GM10266 (cell line): ENCODE measurements around the gene MAP7D2.
"Not testable (repeated sequence)": the region's sequence is repeated elsewhere in the genome, so short reads cannot be mapped to it uniquely, and the experiment has no call there.

Source experiments
- DNase-seq: peaks from one replicate; pipeline ENCODE4 v3.0.0; 2012; ENCODE audit errors: extremely low spot score
- CTCF ChIP-seq: IDR thresholded peaks from 2 replicates; pipeline ENCODE4 v1.5.1; 2012; ENCODE audit warnings: mild to moderate bottlenecking, low read depth; ENCODE audit not compliant: control insufficient read depth, insufficient read depth; ENCODE audit errors: missing control alignments

MAP7D2 gene

GRCh38 chrX:20116577-20117240 lies at the start of gene MAP7D2:
Gene MAP7D2 (minus strand): TSS chrX:20116907. CDS start chrX:20116879, 28 bp downstream.
- DNase-seq: no peak
- TF ChIP-seq CTCF: no peak

GRCh38 chrX:20162516-20162915 lies 45.8 kb upstream of the MAP7D2 start:
- not testable (repeated sequence) for DNase-seq

- no peak for TF ChIP-seq CTCF
- DNase-seq: no peak
Measured at GRCh38 chrX:20159797-20160385, 43.2 kb upstream of the MAP7D2 start.

- TF ChIP-seq CTCF: no peak
- DNase-seq: no peak
Measured at GRCh38 chrX:20151689-20152088, 35.0 kb upstream of the MAP7D2 start.

- no peak for TF ChIP-seq CTCF
- DNase-seq: no peak
Measured at GRCh38 chrX:20149326-20149725, 32.6 kb upstream of the MAP7D2 start.

- TF ChIP-seq CTCF: no peak
- DNase-seq: no peak
Measured at GRCh38 chrX:20147561-20147960, 30.9 kb upstream of the MAP7D2 start.

- no peak for TF ChIP-seq CTCF
- DNase-seq: no peak
Measured at GRCh38 chrX:20144491-20144890, 27.8 kb upstream of the MAP7D2 start.
